HL-60/S4 treated with retinoic acid at 250 ng/mL for 4 days and 3 days (cell line): ENCODE data around the gene FLCN.
"Not testable (repeated sequence)": the region's sequence is repeated elsewhere in the genome, so short reads cannot be mapped to it uniquely, and the experiment has no call there.

Experiments used
- in situ Hi-C: fragments of 300-500 bp; cut with MboI; formaldehyde crosslinking; loops from 2 replicates; pipeline ENCODE4 v1.7.0; 2022; ENCODE audit warnings: low sequenced_read_pairs

The FLCN gene

DNA sequence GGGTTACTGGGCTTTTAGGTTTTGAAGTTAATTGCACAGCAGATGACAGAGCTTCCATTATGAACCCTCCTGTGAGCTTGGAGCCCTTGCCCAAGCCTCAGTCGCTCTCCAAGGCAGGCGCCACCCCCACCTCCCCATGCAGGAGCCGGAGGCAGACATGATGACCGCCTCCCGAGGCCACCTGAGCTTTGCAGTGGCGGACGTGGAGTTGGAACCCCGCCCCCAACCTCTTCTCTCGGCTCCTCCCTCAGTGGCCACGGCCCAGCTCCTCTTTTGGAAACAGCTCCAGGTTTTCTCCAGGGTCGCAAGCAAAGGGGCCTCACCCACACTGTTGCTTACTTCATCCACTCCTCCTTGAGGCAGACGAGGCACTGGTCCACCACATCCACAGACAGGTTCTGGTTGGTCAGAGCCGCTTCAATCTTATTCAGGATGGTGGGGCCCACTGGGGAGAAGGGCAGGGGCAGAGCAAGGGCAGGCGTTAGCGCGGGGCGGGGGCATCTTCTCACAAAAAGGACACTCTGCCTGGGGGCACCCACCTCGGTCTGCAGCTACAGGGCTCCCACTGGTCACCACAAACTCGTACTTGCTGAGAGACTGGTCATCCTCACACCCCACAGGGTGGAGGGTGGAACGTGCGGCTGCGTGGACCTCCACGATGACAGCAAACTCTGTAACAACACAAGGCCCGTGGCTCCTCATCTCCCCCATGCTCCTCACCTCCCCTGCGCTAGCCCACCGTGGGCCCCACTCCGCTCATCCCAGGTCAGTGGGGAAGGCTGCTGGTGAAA is 22.1 kb downstream of the FLCN start:
- in situ Hi-C loops: no loop called here

DNA sequence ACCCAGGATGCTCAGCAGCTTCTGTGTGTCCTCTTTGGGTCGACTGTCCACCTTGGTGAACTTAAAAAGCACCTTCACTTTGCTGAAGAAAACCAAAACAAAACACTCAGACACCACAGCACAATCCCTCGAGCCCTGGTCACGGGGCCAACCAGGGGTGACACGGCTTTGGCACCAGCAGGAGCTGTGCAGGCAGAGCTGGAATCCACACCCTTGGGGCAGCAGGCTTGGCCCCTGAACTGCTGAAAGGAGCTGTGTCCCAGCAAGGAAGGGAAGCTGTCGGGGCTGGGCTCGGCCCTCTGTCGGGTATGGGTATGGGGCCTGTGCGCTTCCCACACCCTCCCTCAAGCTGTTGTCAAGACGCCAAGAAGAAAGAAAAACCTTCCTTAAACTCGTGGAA is 23.2 kb downstream of the FLCN start:
- in situ Hi-C loops: no loop called here

DNA sequence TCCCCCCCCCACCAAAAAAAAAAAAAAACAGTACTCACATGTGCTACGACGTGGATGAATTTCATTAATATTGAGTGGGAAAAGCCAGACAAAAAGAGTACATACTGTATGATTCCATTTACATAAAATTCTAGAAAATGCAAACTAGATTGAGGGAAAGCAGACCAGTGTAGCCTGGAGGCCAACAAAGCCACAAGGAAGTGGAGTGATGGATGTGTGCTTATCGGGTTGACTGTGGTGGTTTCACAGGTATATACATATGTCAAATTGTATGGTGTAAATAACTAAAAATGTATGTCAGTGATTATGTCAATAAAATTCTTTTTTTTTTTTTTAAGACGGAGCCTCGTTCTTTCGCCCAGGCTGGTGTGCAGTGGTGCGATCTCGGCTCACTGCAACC is 29.0 kb downstream of the FLCN start:
- in situ Hi-C loops: no loop called here

DNA sequence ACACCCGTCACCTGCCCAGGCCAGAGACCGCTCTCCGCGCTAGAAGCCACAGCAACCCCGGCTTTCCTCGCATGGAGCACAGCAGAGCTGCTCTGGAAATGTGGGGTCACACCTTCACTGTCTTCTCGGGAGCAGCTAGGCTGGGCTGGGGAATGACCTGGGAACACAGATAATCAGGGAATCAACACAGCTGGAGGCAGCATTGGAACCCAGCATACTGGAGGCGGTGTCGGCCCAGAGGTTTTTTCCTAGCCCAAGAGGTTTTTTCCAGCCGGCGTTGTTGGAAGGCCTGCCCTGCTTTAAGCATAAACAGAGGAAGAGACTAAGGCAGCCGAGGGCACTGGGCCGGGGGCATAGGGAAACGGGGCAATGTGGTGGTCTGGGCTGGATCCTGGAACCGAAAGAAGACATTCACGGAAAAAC is 30.0 kb downstream of the FLCN start:
- in situ Hi-C loops: no loop called here

DNA sequence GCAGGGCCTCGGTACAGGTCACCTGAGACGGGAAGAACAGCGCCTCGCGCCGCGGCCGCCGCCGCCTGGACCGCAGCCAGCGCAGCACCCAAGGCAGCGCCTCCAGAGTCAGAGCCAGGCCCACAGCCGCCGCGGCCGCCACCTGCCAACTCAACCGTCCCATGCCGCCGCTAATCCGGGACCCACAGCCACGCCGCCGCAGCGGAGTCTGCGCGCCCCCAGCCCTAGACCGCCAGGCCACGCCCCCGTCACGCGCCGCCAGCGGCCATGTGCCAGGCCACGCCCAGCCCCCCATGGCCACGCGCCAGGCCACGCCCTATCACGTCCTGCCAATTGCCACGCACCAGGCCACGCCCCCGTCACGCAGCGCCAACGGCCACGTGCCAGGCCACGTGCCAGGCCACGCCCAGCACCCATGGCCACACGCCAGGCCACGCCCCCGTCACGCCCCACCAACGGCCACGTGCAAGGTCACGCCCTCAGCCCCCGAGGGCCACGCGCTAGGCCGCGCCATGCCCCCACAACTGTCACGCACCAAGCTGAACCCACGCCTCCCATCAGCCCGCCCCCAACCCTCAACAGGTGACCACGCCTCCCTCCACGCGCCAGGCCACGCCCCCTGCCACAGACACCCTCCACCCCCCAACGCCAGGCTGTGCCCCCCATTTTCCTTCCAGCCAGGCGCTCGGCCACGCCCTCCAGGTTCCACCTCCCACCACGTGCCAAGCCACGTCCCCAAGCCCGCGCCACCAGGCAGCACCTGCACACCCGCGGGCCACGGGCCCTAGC is 30.6 kb downstream of the FLCN start, which contains the start of gene PLD6:
PLD6 (minus strand) TSS at position 210 of the 789 bp plus-strand sequence; CDS start at position 163, 47 bp downstream.
- in situ Hi-C loops: no loop called here

DNA sequence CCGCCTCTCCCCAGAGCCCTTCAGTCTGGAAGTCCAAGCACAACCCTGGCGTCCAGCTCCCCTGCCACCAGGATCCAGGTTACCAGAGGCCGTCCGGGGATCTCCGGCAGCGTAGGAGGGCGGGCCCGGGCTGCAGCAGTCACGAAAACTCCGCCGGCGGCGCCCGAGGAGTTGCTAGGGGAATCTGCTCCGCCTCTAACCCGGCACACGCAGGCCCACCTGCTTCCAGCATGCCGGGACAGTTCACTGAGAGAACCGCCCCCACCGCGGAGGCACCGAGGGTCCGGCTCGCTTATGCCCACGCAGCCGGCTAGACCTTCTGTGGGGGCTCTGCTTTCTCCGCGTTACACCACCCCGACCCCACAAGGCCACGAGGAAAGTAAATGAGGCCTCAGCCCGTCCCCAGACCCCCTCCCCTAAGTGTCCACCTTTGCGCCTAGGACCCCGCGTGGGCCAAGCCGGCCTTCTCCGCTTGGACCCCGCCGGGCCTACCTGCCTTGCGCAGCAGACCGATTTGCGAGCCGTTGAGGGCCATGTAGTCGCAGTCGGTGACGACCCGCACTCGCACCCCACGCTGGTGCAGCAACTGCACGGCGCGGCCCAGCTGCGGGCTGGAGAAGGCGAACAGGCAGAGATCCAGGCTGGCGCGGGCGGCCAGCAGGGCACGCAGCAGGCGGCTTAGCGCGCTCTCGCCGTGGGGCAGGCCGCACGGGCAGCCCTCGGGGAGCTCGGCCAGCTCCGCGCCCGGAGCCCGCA is 31.4 kb downstream of the FLCN start:
- in situ Hi-C loops: no loop called here

DNA sequence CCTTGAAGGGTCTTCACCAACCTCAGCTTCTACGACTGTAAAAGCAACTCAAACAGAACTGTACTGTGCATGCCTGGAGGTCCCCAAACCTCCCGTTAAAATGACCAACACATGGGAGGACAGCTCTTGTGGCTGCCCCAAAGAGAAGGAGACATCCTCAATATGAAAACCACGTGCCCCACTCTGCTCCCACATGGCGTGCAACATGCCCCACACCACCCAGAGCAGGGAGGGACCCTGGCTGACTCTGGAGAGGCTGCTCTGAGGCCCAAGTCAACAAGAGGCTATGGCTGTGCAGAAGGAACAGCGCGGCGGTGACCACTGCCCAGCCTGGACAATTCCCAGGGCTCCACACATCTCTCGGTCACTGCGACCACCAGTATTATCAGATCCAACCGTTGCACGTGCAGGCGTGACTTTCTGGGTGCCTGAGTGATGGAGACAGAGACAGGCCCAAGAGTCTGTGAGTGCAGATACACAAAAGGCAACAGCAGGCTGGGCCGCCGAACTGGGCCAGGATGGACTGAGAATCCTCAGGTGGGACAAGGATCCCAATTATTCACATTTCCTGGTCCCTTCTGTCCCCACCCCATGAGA is 32.2 kb downstream of the FLCN start:
- in situ Hi-C loops: no loop called here

DNA sequence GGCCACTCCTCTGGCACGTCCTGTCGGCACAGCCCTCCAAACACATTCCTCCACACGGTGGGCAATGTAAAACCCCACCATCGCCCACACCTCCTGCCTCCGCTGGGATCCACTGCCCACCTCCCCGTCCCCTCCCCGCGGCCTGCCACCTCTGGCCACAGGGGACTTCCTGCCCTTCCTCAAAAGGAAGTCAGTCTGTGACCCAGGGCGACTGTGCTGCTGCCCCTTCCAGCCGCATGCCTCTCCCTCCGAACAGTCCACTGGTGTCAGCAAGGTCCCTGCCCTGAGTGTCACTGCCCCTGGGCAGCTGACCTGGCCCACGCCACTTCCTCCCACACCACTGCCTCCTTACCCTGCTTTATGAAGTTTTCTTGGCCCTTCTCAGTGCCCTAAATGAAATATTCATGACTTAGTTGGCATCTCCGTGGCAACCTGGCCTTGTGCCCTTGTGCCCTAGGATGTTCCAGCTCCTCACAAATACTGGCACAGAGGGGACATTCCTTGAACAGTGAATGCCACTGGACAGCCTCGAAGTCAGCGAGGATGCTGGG is 32.9 kb downstream of the FLCN start:
- in situ Hi-C loops: no loop called here

DNA sequence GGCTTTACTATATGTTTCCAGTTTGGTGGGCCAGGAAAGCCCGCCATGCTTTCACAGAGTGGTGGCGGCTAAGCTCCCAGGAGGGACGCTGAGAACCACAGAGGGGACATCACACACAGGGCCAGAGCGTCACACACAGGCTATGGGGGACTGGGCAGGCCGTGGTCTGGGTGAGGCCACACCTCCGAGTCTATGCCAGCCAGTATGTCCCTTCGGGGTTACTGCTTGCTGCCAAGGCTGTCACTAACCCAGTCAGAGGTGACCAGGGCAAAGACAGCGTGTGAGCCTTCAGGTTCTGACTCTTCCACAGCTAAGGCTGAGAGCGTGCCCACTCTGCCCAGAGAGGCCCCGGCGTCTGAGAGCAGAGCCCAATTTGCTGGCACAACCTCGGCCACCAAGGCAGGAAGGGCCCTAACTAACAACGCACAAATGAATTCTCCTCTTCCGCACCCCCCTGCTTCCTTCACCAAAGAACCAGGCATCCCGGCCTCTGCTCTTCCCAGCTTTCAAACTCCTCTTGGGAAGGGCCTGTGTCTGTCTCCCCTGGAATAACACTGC is 33.7 kb downstream of the FLCN start:
- in situ Hi-C loops: no loop called here

DNA sequence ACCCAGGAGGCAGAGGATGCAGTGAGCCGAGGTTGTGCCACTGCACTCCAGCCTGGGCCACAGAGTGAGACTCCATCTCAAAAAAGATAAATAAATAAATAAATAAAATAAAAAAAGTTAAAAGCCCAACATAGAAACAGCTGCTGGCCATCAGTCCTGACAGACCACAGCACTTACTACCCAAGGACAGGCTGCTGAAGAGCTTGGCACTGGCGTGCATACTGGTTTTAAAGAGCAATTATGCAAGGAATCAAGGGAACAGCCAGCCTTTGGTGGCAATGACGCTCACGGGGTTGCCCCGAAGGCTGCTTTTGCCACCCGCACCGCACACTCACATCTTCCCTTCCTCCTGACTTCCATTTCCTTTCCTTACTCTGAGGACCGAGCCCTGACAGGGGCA is 35.1 kb downstream of the FLCN start:
- in situ Hi-C loops: no loop called here

DNA sequence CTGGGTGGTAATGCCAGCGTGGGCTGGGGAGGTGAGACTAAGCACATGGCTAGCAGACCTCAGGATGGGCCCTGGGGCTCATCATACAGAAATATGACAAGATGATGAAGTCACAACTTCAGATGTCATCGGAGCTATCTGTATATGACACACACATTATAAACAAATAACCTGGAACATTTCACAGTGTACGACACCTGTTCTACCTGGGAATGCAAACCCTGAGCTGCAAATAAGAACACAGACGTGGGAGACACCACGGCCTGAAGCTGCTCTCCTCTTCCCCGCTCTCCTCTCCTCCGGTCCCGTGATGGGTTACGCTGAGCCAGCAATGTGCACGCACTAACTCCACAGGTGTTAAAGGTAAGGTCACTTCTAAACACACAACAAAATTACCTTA is 35.7 kb downstream of the FLCN start:
- in situ Hi-C loops: no loop called here

DNA sequence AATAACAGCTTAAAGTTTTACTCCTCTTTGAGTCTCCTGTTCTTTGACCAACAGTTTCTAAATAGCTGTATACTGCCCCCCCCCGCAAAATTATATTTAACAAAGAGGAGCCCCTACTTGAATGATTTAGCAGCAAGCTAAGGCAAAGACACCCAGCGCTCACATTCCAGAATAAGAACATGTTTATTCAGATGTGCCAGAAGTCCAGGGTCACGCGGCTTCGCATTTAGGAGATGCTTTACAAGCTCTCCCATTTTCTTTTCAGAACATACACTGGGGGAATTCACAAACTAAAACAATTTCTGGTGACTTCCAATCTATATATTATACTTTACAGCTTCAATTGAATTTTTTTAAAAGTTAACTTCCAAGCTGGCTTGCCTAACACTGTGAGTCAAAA is 36.1 kb downstream of the FLCN start:
- in situ Hi-C loops: no loop called here

DNA sequence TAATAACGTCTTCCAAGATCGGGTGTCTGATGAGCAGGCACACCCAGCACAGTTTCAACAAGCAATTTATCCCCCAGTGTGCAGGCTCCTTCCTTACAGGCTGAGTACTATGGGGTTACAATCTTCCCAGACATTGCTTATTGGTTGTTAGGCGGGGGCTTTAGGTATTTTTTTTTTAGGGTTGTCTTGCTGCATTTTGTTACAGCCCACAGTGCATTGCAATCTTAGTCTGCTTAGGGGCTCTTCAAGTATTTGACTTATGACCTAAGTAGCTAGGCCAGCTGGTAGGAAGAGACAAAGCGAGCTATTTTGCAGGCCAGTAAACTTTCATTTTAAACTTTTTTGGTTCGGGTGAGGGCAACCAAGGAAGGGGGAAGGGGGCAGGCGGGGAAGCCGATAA is 36.7 kb downstream of the FLCN start:
- in situ Hi-C loops: no loop called here

DNA sequence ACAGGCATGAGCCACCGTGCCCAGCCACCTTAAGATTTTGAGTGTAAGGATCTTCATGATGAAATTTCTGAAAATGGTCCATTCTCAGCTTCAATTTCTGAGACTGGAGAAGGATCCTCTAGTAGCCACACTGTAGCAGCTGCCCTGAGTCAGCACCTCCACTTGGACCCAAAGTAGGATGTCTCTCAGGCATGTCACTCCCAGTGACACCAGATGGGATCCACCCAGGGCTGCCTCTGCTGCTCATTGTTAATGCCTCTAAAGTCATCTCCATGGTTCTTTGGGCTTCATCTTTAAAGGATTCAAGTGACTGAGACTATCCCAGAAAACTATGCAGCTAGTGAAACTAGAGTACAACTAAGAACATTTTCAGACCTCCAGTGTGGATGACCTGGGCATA is 38.7 kb downstream of the FLCN start:
- in situ Hi-C loops: no loop called here

DNA sequence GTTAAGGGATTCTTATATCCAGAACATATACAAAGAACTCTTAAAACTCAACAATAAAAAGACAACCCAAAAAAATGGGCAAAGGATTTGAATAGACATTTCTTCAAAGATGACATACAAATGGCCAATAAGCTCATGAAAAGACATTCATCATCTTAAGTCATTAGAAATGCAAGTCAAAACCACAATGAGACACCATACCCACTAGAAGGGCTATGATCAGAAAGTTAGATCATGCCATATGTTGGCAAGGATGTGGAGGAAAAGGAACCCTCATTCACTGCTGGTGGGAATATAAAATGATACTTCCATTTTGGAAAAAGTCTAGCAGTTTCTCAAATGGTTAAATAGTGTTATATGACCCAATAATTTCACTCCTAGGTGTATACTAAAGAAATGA is 40.2 kb downstream of the FLCN start:
- in situ Hi-C loops: no loop called here

DNA sequence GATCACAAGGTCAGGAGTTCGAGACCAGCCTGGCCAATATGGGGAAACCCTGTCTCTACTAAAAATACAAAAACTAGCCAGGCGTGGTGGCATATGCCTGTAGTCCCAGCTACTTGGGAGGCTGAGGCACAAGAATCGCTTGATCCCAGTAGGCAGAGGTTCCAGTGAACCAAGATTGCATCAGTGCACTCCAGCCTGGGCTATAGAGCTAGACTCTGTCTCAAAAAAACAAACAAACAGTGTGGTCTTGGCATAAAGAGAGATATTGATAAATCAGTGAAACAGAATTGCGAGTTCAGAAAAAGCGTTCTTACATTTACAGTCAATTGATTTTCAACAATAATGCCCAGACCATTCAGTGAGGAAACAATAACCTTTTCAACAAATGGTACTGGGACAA is 41.5 kb downstream of the FLCN start:
- in situ Hi-C loops: not testable (repeated sequence)

DNA sequence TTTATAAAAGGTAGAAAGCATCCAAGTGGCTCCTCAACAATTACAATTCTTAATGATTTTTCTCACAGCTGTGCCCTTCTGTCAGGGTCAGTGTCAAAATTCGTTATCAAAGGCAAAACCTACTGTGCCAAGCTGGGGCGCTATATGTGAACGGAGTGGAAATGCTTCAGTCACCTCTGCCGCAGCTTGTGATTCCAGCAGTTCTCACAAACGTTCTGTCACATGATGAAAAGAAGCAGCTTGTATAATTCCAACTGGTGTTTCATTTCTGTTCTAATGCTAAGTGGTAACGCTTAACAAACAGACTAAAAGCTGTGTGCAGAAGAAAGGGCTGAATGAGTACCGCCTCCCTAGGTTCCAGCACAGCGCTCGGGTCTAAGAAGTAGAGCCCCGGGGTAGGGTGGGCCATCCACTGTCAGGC is 45.0 kb downstream of the FLCN start:
- in situ Hi-C loops: no loop called here

DNA sequence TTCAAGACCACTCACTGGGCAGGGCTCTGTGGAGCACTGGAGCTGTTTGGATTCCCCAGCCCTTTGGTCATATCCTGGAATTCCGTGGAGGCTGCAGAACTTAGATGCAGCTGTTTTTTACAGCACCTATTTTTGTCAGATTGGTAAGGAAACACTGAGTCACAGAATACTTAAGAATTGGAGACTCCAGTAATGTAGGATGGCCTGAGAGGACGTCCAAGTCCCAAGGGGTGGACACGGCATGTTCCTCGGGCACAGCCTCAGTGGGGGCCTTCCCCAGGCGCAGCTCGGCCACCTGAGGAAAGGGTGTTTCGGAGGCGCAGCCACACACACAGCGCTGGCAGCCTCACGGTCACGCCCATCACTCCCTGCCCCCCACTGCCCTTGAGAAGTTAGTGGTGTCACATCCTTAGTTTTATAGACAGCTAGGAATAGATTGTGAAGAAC is 45.6 kb downstream of the FLCN start:
- in situ Hi-C loops: no loop called here

DNA sequence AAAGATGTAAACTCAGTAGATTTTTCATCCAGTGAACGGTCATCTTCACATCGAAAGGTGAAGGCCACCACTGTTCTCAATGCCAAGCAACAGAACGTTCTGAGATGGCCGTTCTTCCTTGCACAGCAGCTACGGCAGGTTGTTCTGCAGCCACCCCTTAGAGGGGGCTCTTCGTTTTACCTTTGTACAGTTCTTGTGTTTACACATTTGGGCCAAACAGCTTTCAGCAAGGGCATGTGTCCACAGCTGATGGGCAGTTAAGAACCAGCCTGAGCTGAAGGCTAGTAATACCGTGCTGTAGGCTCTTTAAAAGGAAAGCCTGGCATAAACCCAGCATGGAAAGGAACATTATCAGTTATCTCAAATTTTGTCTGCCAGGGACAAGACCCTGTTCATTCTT is 46.8 kb downstream of the FLCN start:
- in situ Hi-C loops: no loop called here

DNA sequence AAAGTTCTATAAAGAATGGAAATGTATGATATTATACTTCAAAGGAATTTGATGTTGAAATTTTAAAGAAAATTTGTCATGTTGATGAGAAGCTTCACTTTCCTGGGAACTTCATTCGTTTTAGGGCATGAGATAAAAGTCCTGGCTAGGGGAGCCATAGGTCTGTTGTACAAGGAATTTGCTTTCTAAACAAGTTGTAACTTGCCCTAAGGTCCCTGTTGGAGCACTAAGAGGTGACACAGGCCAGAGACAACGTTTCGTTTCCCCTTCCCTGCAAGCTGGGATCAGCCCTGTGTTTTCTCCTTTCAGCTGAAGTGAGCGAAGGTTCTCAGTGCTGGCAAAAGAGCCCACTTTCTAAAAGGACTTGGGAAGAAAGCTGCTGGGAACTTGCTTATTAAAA is 47.4 kb downstream of the FLCN start:
- in situ Hi-C loops: no loop called here
